Hematopoietic multipotent progenitor cell treated with erythropoietin and hydrocortisone succinate and interleukin-3 and kit ligand, for 4 days (in vitro differentiated cells): ENCODE measurements around the gene IQSEC1.
A peak's percentile ranks its signal among the peaks of the same experiment; 100 is the strongest.

Experiments
- DNase-seq: peaks from one replicate; pipeline ENCODE4 v3.0.0-alpha.2; 2015

The IQSEC1 gene

GRCh38 chr3:13106308-13107001, 33.2 kb upstream of the IQSEC1 start:
- DNase-seq, result no peak

- DNase-seq, result no peak
Measured at GRCh38 chr3:13105896-13106250, 32.6 kb upstream of the IQSEC1 start.

DNA sequence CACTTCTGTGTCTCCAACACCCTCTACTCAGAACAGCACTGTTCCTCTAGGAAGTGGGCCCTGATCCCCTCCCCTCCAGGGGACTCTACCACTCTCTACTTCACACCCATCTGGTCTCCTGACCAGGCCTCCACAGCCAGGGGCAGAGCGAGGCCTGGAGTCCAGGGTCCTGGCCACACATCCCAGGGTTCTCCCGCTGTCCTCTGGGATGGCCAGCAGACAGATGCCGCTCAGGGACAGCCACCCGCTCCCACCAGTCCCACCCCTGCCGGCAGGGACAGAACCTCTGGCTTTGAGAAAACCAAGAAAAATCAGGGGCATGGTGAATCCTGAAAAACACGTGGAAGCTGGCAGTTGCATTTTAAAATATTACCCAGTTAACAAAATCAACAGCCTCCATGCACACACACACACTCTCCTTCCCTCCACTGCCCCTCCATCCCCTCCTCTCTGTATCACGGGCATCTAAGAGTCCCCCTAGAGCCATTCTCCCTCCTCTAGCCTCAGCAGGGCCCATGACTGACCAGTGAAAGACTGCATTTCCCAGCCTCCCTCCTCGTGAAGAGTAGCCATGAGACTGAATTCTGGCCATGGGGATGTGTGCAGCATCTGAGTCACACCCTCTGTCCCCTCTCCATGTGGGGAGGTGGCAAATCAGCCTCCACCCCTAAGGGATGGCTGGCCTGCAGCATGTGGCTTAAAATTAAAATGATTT, 32.1 kb upstream of the IQSEC1 start:
- DNase-seq, result no peak

DNA sequence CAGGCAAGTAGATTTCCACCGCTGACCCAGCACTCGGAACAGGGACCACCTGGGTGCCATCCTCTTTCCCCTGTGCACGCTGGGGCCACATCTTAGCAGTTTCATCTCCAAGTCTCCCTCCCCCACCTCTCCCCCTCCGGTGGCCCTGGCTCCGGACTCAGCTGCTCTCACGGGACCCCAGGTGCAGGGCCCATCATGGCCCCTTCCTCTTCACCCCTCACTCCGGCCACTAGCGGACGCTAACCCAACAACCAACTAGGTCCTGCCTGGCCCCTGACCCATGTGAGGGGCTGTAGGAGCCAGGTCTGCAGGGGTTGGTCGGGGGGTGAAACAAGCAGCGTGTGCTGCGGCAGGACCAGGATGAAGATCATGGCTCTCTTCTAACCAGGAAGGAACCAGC, 31.3 kb upstream of the IQSEC1 start:
- DNase-seq, result no peak

GRCh38 chr3:13103416-13104058, 30.3 kb upstream of the IQSEC1 start:
- no peak for DNase-seq

GRCh38 chr3:13102386-13103345, 29.4 kb upstream of the IQSEC1 start:
- no peak for DNase-seq

DNA sequence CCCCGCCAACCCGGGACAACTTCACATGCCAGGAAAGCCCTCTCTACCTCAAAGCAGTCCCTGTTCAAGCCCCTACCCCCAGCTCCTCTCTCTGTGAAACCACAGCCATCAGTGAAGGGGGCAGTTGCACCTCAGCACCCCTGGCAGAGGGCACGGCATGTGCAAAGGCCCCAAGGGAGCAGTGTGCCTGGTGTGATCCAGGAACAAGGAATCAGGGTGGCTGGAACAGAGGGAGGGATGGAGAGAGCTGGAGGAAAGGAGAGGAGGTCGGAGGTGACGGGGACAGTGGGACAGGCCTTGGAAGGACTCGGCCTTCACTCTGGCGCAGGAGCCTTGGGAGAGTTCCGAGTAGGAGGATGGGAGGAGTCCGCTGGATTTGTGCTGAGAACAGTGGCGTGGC, 26.5 kb upstream of the IQSEC1 start:
- no peak for DNase-seq

GRCh38 chr3:13098192-13098988, 25.2 kb upstream of the IQSEC1 start:
- no peak for DNase-seq

- no peak for DNase-seq
Measured at GRCh38 chr3:13096356-13096755, 23.1 kb upstream of the IQSEC1 start.

DNA sequence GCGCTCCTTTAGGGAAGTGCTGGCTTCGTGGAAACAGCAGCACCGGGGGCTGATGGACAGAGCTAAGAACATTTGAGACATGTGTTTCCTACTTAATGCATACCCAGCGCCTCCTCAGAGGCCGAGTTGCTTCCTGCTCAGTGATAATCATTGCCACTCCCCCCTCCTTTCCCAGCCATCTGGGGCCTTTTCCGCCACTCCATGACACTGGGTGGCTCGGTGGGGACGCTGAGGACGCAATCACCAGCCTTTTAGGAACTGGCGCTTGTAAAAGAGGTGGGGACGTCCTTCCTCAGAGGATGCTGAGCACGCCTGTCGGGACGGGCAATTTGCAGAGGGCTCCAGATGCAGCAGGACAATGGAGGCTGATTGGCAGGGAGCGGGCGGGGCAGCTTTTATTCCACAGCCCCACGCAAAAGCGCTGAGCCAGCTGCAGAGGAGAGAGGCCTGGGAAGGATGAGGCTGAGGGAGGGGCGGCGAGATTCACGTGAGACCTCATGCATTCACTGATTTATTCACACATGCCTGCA, 22.2 kb upstream of the IQSEC1 start:
- DNase-seq, result peak; percentile 69

GRCh38 chr3:13093687-13094086, 20.5 kb upstream of the IQSEC1 start:
- no peak for DNase-seq

DNA sequence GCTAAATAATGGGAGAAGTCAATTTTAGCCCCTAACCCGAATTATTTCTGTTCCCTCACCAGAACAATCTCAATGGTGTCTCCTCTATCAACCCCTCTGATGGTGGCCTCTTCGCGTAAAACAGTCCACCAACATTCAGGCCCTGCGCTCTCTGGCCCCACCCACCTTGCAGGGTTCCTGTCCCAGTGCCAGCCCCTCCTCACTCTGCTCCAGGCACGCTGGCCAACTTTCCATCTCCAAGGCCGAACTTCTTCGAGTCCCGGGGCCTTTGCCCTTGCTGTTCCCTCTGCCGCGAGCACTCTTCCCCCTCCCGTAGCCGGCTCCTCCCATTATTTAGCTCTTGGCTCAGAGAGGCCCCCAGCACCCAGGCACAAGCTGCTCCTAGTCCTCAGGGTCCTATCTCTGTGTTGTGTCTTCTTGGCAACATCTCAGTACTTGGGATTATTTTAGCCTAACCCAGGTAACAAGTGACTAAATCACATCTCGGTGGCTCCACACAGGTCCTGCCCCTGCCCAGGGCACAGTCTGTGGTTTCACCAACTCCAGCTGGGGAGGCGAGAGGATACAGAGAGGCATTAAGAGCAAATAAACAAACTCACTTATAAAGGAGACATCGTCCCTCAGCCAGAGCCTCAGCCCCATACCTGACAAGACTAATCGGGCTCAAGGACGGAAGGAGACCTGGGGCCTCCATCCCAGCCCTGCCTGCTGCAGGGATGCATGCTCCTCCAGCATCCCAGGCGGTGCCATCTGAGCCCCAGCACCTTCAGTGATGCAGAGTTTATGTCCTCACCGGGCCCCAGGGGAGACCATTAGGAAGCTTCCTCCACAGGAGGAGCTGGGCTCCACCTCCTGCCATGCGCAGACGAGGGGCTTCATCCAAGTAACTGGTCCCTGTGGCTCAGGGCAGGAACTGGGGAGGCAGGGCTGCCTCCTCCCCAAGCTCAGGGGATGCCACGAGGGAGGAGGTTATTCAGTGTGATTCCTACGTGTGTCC, 19.7 kb upstream of the IQSEC1 start:
- no peak for DNase-seq

- DNase-seq, result peak; percentile 84
Measured at GRCh38 chr3:13091898-13092611, 18.8 kb upstream of the IQSEC1 start.

DNA sequence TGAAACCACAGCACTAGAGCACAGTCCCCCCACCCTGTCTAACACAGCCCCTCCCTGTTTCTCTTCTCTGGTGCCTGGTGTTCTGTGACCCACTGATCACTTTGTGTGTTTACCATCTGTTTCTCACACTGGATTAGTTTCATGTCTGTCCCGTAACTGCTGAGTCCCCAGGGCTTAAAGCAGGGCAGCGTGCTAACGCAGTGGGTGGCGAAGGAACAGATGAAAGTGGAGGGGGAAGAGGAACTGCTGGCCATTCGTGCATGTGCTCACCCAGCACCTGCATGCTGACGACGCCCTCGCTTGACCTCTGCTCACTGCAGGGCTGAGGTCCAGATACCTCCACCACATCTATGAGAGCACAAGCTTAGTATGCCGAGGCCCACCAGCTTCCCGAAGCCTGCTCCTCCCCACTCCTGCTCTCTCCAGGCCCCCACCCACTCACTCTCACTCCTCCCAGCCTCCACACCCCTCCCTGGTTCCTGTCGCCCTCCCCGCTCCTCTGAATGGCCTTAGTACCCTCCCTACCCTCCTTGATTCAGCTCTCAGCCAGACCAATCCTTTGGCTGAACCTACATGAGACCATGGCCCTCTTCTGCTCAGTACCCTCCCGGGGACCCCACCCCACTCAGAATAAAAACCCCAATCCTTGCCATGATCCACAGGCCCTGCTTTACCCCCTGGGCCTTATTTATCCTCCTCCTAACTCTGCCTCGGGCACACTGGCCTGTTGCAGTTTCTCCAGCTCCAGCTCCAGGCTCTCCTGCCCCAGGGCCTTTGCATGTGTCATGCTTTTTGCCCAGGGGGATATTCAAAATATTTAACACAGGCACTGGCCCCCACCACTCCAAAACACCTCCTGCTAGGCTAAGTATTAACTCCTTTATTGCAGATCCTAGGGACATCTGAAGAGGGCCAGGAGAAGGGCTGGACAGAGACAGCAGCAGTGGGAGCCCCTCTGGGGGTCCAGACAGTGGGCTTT, 15.1 kb upstream of the IQSEC1 start:
- DNase-seq, result no peak

DNA sequence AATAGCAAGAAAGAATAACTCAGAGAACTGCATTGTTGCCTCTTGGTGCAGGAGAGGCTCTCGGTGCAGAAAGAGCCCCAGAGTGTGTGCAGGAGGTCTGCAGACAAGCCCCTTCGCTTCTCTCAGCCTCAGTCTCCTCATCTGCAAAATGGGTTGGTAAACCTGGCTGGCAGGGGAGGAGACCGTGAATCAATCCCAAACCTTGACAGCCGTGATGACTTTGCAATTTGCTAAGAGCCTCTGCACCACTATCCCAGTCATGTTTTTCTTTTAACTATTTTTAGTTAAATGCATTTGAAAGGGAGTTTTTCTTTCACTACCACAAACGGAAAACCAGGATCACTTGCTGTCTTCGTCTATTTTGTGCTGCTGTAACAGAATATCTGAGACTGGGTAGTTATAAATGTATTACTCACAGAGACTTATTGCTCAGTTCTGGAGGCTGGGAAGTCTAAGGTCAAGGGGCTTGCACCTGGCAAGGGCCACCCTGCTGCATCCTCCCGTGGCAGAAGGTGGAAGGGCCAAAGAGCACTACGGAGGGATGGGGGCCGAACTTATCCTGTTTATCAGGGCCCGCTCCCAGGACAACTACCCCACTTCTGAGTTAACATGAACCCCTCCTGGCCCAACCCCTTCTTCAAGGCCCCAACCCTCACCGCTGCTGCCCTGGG, 14.2 kb upstream of the IQSEC1 start:
- peak; percentile 28 for DNase-seq

GRCh38 chr3:13086531-13086981, 13.3 kb upstream of the IQSEC1 start:
- peak; percentile 30 for DNase-seq

- DNase-seq, result no peak
Measured at GRCh38 chr3:13085846-13086179, 12.6 kb upstream of the IQSEC1 start.
